Measurements from ENCODE around the gene AMOTL2.

GRCh38 chr3:134337511-134338200 lies 36.6 kb downstream of the AMOTL2 start:
- TF ChIP-seq EZH2phosphoT487 (IDR thresholded peaks at IDR 0.05; ENCODE audit: insufficient read depth, low read depth) (no peak), EZH2 (IDR thresholded peaks at IDR 0.05; ENCODE audit: insufficient read depth, poor library complexity, severe bottlenecking) (no peak)
